GM19238 (cell line): Measurements from ENCODE around the gene SPATA16.
"Not testable (repeated sequence)": the region's sequence is repeated elsewhere in the genome, so short reads cannot be mapped to it uniquely, and the experiment has no call there.

Source experiments
- DNase-seq: peaks from one replicate; pipeline ENCODE4 v3.0.0; 2011; ENCODE audit warnings: low spot score; ENCODE audit not compliant: insufficient read length

The SPATA16 gene, protein sequence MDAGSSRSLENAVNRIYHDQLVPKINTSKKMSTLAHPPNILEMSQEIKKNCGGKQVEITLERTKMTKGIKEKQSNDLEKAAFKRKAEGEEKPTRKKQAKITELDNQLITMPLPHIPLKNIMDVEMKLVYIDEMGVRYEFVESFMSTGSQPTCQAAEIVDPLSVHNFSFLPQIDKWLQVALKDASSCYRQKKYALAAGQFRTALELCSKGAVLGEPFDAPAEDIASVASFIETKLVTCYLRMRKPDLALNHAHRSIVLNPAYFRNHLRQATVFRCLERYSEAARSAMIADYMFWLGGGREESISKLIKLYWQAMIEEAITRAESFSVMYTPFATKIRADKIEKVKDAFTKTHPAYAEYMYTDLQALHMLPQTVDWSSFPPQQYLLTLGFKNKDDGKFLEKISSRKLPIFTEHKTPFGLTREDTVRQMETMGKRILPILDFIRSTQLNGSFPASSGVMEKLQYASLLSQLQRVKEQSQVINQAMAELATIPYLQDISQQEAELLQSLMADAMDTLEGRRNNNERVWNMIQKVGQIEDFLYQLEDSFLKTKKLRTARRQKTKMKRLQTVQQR

DNA sequence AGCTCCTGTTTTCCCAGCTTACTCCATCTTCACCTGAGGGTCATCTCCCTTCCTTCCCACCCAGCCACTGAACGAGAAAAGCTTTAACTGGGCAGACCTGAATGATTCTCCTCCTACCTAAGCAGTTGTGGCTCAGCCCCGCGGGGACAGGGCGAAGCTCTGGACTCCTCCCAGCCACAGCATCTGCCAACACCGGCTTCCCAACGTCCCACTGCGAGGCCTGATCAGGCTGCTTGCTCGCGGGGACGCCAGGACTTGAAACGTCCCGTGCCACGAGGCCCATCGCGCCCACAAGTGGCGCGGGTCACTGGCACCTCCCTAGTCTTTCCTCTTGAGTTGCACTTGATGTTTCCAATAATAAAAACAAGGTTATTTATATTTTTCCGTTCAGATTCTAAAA lies at the start of gene SPATA16:
Gene SPATA16, minus strand, starts transcription at position 250 of the 400 bp plus-strand sequence. CDS start 23,504 bp downstream, outside the sequence.
- no peak for DNase-seq

GRCh38 chr3:173183022-173183421 lies 42.0 kb upstream of the SPATA16 start:
- DNase-seq = not testable (repeated sequence)

DNA sequence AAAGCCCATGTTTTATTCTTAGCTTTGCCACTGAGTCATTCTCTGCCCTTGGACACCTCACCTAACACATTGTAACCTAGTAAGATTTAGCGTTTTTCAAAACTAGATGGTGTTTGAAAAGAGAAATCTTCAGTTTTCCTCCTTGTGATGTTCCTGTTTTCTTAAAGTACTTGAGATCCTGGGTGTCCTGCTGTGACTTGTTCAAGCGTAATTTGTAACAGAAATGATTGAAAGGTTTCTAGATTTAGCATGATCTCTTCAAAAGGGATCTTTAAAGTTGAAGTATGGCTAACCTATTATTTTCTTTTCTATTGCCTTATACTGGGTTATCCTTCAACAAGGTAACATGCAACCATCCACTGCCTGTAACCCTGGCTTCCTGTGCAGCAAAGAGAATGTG lies 32.6 kb upstream of the SPATA16 start:
- no peak for DNase-seq

GRCh38 chr3:173159139-173159538 lies 18.1 kb upstream of the SPATA16 start:
- not testable (repeated sequence) for DNase-seq

GRCh38 chr3:173156533-173156932 lies 15.5 kb upstream of the SPATA16 start:
- not testable (repeated sequence) for DNase-seq

DNA sequence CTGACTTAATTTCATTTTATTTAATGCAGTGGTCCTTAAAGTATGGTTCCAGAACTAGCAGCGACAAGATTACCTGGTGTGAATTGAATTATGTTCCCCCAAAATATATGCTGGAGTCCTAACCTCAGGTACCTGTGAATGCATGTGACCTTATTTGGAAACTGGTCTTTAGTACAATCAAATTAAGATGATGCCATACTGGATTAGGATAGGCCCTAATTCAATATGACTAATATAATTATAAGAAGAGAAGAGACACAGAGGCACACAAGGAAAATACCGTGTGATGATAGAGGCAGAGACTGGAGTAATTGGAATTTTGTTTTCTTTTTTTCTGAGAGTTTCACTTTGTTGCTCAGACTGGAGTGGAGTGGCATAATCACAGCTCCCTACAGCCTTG lies 12.6 kb upstream of the SPATA16 start:
- DNase-seq = no peak

GRCh38 chr3:173139420-173139819 lies 1.6 kb downstream of the SPATA16 start:
- no peak for DNase-seq

- no peak for DNase-seq
These were observed 3.0 kb downstream of the SPATA16 start for GRCh38 chr3:173138026-173138425.

- no peak for DNase-seq
These were observed 6.0 kb downstream of the SPATA16 start for GRCh38 chr3:173135059-173135458.

DNA sequence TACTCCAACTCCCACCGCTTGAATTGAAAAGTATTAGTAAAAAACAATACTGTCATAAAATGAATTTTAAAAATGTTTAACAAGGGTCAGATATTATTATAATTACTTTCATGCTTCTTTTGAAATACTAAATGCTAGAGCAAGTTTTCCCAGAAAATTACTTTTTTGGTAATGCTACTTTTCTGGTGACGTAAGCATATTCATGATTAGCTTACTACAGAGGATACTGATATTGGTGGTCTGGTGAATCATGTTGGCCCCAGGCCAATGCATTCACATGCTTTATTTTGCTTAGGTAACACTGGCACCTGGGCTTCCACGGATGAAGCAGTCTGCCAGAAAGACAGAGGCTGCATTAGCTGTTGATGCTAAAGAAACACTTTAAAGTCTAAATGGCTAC lies 12.4 kb downstream of the SPATA16 start:
- no peak for DNase-seq

DNA sequence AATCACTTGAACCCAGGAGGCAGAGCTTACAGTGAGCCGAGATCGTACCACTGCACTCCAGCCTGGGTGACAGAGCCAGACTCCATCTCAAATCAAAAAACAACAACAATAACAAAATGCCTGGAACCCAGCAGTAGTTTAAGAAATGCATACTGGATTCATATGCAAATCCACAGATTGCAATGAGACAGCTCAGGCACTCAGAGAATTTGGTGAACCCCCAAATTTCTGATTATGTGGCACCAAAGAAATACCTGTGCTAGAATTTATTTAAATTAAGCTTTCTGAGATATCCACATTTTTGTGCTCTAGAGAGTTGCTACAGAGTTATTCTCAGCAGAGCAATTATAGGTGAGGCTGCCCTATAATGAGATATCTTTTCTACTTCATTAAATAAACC lies 29.7 kb downstream of the SPATA16 start:
- DNase-seq = no peak

DNA sequence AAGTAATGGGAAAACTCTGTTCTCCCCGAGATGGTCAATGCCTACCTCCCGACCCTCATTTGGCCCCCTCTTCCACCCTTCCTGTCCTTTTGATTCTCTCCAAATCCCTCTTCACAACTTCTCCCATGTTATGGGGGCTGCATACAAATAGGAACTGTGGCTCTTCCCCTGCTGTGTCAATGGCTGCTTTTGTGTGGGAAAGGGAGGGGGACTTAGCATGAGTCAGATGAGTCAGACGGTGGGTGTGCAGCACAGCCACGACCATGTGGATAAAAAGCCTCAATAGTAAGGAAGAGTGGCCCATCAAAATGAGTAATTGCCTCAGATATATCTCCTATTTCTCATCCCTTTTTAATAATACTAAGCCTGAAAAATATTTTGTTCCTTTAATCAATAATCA lies 31.9 kb downstream of the SPATA16 start:
- DNase-seq = no peak

DNA sequence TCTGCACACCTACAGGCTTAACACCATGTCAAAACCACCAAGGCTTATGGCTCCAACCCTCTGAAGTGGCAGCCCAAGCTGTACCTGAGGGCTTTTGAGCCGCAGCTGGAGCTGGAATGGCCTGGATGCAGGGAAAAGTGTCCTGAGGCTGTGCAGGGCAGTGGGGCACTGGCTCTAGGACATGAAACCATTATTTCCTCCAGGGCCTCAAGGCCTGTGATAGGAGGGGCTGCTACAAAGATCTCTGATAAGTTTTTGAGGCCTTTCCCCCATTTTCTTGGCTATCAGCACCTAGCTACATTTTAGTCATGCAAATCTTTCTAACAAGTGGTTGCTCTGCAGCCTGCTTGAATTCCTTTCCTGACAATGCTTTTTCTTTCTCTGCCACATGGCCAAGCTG lies 37.6 kb downstream of the SPATA16 start:
- no peak for DNase-seq

DNA sequence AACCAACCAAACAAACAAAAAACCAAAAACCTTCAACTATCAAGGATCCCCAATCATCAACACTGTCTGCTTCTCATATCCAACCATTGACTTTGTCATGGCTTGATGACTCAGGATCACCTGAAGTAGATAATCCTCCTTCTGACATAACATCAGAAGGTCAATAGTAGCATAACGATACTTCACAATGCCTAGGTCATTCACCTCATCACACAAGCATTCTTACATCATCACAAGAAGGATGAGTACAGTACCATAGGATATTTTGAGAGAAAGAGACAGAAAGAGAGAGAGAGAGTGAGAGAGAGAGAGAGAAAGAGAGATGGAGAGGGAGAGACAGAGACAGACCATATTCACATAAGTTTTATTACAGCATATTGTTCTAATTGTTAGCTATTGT lies 42.1 kb downstream of the SPATA16 start:
- no peak for DNase-seq

DNA sequence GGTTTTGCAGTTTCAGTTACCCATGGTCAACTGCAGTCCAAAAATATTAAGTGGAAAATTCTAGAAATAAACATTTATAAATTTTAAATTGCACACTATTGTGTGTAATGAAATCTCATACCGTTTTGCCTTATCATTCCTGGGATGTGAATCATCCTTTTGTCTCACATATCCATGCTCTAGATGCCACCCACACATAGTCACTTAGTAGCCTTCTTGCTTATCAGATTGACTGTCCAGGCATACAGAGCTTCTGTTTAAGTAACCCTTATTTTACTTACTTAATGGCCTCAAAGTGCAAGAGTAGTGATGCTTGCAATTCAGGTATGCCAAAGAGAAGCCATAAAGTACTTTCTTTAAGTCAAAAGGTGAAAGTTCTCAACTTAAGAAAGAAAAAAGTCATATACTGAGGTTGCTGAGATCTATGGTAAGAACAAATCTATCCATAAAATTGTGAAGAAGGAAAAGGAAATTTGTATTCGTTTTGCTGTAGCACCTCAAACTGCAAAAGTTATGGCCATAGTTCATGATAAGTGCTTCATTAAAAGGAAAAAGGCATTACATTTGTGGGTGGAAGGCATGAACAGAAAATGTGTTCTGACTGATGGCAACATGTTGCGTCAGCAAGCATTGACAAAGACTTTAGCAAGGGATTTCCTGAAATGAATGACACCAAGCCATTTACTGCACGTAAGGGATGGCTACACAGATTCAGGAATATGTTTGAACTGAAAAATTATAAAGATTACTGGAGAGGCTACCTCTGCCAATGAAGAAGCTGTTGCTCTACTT lies 43.8 kb downstream of the SPATA16 start:
- DNase-seq = no peak

DNA sequence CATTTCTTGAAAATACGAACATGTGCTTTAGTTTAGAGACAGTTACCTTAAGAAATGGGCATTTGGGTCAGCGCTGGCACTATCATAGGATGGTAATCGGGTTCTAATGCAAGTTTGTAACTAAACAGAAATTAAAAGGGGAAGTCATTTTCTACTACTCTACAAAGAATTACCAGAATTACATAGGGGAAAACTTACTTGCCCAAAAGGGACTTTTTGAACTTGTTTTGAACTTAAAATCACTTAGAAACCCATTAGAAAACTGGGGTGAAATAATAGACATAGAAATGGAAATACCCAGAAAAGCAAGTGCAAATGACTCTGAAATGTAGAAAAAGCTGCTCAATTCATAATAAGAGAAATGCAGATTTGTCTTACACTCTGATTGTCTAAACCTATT lies 44.9 kb downstream of the SPATA16 start:
- no peak for DNase-seq

- DNase-seq = no peak
These were observed 49.0 kb downstream of the SPATA16 start for GRCh38 chr3:173092038-173092437.

GRCh38 chr3:173090492-173090891 lies 50.5 kb downstream of the SPATA16 start:
- no peak for DNase-seq

DNA sequence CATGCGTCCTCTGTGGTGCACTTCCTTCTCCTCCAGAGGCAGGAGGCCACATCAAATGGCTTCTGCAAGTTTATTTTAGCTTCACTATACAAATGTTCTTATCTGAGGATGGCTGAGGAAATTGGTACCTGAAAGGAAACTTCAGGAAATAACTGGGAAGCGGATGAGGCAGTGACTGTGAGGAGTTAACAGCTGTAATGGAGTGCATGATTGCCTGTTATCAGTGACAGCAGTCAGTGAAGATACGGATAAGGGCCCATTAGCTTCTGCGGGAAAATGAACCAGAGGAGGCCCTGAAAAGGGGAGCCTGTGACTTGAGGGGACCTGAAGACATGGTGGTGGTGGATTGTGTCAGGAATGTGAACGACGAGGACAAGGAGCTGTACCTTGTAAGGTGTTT lies 51.8 kb downstream of the SPATA16 start:
- no peak for DNase-seq

DNA sequence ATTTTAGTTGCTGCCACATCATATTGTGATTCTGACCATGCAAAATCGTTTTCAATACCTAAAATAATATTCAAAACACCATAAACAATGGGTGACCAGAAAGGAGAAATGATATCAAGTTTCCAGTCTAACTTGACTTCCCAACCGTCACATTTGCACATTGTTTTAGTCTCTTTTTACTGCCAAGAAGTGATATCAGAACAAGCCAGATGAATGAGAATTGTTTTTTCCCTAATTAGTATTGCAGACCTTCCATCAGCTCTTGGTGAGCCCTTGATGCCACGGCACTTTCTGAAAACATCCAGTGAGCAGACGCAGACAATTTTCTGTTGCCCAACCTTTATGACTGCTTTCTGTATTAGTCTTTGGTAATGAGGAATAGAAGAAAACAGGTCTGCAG lies 62.5 kb downstream of the SPATA16 start:
- no peak for DNase-seq

- no peak for DNase-seq
These were observed 74.7 kb downstream of the SPATA16 start for GRCh38 chr3:173066044-173067004.
